ENCODE results near the gene SLC6A6.

GRCh38 chr3:14402304-14402811, at the start of gene SLC6A6:
- TF ChIP-seq SP1 (IDR thresholded peaks at IDR 0.05) (no peak), EGR1 (IDR thresholded peaks at IDR 0.05; ENCODE audit: low read depth in 2 of 2) (no peak), YY1 (IDR thresholded peaks at IDR 0.05) (no peak), CTCF (IDR thresholded peaks at IDR 0.05; ENCODE audit: low read depth, low read length, missing input control) (no peak), TAF1 (conservative IDR thresholded peaks at IDR 0.05) (no peak), REST (IDR thresholded peaks at IDR 0.05) (no peak), MAX (IDR thresholded peaks at IDR 0.05) (no peak), FOXA1 (IDR thresholded peaks at IDR 0.05) (no peak), JUND (IDR thresholded peaks at IDR 0.05) (no peak), RAD21 (IDR thresholded peaks at IDR 0.05) (peak; percentile 40 to 46)

All from liver (tissue), 3 donors.